Measurements from ENCODE around the gene ZFYVE27.

GRCh38 chr10:97721871-97722780, 14.8 kb upstream of the ZFYVE27 start:
- TF ChIP-seq FOXM1 (IDR thresholded peaks at IDR 0.05; ENCODE audit: low read depth, low read length) (no peak), RELA (IDR thresholded peaks at IDR 0.05; ENCODE audit: borderline replicate concordance, partially characterized antibody) (no peak), SRF (IDR thresholded peaks at IDR 0.05; ENCODE audit: low read depth in 2 of 2, low read length in 2 of 2) (no peak), REST (IDR thresholded peaks at IDR 0.05; ENCODE audit: low read depth, low read length) (no peak)
